Osteocyte (in vitro differentiated cells): ENCODE measurements around the gene MSL2. TPM values are rescaled to one million over a fixed set of nuclear protein-coding genes. Genes with fewer than 3 reads are reported as not detected.
"Not testable (repeated sequence)": the region's sequence is repeated elsewhere in the genome, so short reads cannot be mapped to it uniquely, and the experiment has no call there.

Experiments
- DNase-seq: peaks from one replicate; pipeline ENCODE4 v3.0.0; 2021; ENCODE audit warnings: mixed read lengths; ENCODE audit not compliant: unreplicated experiment; ENCODE audit errors: extremely low spot score
- H3K27ac Mint-ChIP-seq: one replicate; pipeline ENCODE4 v1.8.0; 2021; ENCODE audit warnings: mild to moderate bottlenecking, mixed read lengths; ENCODE audit not compliant: unreplicated experiment
- H3K27me3 Mint-ChIP-seq: one replicate; pipeline ENCODE4 v1.8.0; 2021; ENCODE audit warnings: mixed read lengths; ENCODE audit not compliant: unreplicated experiment
- H3K36me3 Mint-ChIP-seq: one replicate; pipeline ENCODE4 v1.8.0; 2021; ENCODE audit warnings: mixed read lengths; ENCODE audit not compliant: unreplicated experiment
- H3K4me1 Mint-ChIP-seq: one replicate; pipeline ENCODE4 v1.8.0; 2021; ENCODE audit warnings: mixed read lengths; ENCODE audit not compliant: unreplicated experiment
- H3K4me3 Mint-ChIP-seq: one replicate; pipeline ENCODE4 v1.8.0; 2021; ENCODE audit warnings: mild to moderate bottlenecking, moderate library complexity, mixed read lengths; ENCODE audit not compliant: unreplicated experiment
- H3K9me3 Mint-ChIP-seq: one replicate; pipeline ENCODE4 v1.8.0; 2021; ENCODE audit warnings: mixed read lengths; ENCODE audit not compliant: unreplicated experiment
- total RNA-seq: library from RNA; stranded (reverse); gene quantifications from 2 replicates; pipeline ENCODE4 v1.2.1, GENCODE V29; 2021
- TF ChIP-seq, protein P1 (sequence below): fragments of 200-600 bp; sonication (generic); IDR thresholded peaks from 2 replicates; pipeline ENCODE4 v1.5.0; 2021; ENCODE audit warnings: antibody characterized with exemption, mild to moderate bottlenecking, moderate library complexity

MSL2 gene
- total RNA-seq, 1 donor from 2014 or later, result 28.9 TPM

DNA sequence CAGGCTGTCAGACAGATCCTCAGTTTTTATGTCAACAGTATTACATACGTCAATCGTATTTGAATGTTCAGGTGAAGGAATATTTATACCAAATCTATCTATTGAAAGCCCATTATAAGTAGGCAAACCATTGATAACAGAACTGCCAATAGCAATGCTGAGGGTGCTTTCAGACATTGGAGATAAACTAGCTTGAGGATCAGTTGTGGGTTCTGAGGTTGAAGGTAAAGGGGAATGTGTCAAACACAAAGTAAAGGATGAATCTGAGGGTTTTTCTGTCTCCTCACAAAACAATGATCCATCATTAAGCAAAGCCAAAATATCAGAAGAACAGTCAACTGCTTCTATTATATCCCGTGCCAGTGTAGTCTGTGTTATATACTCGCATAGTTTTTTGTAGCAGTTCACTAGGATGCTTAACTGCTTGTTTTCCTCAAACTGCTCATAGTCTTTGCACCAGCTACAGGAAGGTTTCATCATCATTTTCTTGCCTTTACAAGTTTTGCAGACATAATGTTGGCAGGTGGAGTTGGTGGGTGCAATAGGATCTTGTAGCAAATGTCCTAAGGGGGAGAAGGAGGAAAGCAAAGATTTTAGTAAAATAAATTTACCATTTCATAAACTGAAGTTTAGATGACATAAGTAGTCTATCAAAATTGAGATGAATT is 43.8 kb downstream of the MSL2 start:
- H3K27ac Mint-ChIP-seq, result no peak overlapping the region
- DNase-seq, result no peak
- H3K36me3 Mint-ChIP-seq, result peaks cover 32% of the 10 kb centered on the region
- no peaks in the 10 kb centered on the region for H3K27me3 Mint-ChIP-seq
- no peaks in the 10 kb centered on the region for H3K9me3 Mint-ChIP-seq
- TF ChIP-seq, protein P1, sequence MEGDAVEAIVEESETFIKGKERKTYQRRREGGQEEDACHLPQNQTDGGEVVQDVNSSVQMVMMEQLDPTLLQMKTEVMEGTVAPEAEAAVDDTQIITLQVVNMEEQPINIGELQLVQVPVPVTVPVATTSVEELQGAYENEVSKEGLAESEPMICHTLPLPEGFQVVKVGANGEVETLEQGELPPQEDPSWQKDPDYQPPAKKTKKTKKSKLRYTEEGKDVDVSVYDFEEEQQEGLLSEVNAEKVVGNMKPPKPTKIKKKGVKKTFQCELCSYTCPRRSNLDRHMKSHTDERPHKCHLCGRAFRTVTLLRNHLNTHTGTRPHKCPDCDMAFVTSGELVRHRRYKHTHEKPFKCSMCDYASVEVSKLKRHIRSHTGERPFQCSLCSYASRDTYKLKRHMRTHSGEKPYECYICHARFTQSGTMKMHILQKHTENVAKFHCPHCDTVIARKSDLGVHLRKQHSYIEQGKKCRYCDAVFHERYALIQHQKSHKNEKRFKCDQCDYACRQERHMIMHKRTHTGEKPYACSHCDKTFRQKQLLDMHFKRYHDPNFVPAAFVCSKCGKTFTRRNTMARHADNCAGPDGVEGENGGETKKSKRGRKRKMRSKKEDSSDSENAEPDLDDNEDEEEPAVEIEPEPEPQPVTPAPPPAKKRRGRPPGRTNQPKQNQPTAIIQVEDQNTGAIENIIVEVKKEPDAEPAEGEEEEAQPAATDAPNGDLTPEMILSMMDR, result no peak
- peaks cover 28% of the 10 kb centered on the region for H3K4me1 Mint-ChIP-seq
- H3K4me3 Mint-ChIP-seq, result no peak overlapping the region

DNA sequence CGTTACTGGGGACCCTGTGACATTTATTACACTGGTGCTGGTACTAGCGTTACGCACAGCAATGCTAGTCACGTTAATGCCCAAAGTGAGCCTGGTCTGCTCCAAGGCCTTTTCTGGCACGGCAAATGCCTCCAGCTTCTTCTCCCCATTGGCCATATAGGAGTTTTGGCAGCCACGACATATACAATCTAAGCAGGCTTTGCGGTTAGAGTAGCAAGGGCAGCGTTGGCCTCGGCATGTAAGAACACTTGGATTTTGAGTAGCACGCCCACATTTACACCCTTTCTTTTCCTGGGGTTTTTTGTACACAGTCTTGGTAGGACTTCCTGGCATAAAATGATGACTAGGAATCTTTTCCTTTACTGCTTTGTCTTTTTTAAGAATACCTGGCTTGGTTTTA is 44.9 kb downstream of the MSL2 start:
- Mint-ChIP-seq H3K4me1 (peaks cover 28% of the 10 kb centered on the region), H3K36me3 (peaks cover 34% of the 10 kb centered on the region), H3K4me3 (no peak overlapping the region), H3K27me3 (no peaks in the 10 kb centered on the region), H3K9me3 (no peaks in the 10 kb centered on the region), H3K27ac (no peak overlapping the region)
- TF ChIP-seq, protein P1, result no peak
- DNase-seq, result no peak

DNA sequence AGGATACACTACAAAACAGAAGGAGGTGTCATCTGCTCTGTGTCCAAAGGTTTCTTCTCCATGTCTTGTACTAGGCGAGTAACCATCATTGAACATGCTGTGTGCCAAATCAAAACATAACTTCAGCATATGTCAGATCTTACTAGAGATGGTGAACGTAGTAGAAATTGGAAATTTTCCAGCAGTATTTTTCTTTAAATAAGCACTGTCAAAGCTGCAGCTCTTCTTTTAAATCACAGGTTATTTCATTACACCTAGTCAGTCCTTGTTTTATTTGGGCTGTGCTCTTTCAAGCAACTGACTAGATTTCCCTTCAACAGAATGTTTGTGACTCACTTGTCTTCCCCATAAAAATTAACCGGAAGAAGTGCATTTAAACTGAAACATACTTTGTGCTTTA is 46.5 kb downstream of the MSL2 start:
- Mint-ChIP-seq H3K27ac (no peak overlapping the region), H3K9me3 (no peaks in the 10 kb centered on the region), H3K4me3 (no peak overlapping the region), H3K4me1 (peaks cover 21% of the 10 kb centered on the region), H3K27me3 (no peaks in the 10 kb centered on the region), H3K36me3 (peaks cover 41% of the 10 kb centered on the region)
- TF ChIP-seq, protein P1, result no peak
- no peak for DNase-seq

GRCh38 chr3:136146981-136147729 is 49.0 kb downstream of the MSL2 start:
- Mint-ChIP-seq H3K27ac (no peak overlapping the region), H3K27me3 (no peaks in the 10 kb centered on the region), H3K36me3 (peaks cover 38% of the 10 kb centered on the region), H3K9me3 (no peaks in the 10 kb centered on the region), H3K4me1 (peaks cover 19% of the 10 kb centered on the region), H3K4me3 (no peak overlapping the region)
- TF ChIP-seq, protein P1, result no peak
- DNase-seq, result no peak

GRCh38 chr3:136144397-136144796 is 51.7 kb downstream of the MSL2 start:
- not testable (repeated sequence) for H3K27me3 Mint-ChIP-seq, H3K4me3 Mint-ChIP-seq, H3K27ac Mint-ChIP-seq, H3K9me3 Mint-ChIP-seq, DNase-seq
- peaks cover 19% of the 10 kb centered on the region for H3K36me3 Mint-ChIP-seq
- H3K4me1 Mint-ChIP-seq, result peaks cover 24% of the 10 kb centered on the region
